GM12865 (cell line): ENCODE data around the gene CMTM7.

Experiments used
- DNase-seq: peaks from one replicate; pipeline ENCODE4 v3.0.0; 2010; ENCODE audit warnings: low read depth
- H3K4me3 ChIP-seq: 2 replicates; pipeline ENCODE4 v1.5.1; 2011; ENCODE audit warnings: mild to moderate bottlenecking, low read depth, low read length, control low read depth
- CTCF ChIP-seq: IDR thresholded peaks from 2 replicates; pipeline ENCODE4 v1.5.1; 2011; ENCODE audit warnings: low read length, control low read depth, low read depth, inconsistent platforms; ENCODE audit not compliant: insufficient read depth; ENCODE audit errors: missing control alignments

Gene CMTM7

GRCh38 chr3:32391643-32392535 is at the start of gene CMTM7:
Gene CMTM7 (plus strand): TSS chr3:32391853. CDS start chr3:32391907, 54 bp downstream.
- TF ChIP-seq CTCF = no peak
- peak within 1 kb of the TSS; percentile 38 for H3K4me3 ChIP-seq
- DNase-seq = peak; percentile 57

DNA sequence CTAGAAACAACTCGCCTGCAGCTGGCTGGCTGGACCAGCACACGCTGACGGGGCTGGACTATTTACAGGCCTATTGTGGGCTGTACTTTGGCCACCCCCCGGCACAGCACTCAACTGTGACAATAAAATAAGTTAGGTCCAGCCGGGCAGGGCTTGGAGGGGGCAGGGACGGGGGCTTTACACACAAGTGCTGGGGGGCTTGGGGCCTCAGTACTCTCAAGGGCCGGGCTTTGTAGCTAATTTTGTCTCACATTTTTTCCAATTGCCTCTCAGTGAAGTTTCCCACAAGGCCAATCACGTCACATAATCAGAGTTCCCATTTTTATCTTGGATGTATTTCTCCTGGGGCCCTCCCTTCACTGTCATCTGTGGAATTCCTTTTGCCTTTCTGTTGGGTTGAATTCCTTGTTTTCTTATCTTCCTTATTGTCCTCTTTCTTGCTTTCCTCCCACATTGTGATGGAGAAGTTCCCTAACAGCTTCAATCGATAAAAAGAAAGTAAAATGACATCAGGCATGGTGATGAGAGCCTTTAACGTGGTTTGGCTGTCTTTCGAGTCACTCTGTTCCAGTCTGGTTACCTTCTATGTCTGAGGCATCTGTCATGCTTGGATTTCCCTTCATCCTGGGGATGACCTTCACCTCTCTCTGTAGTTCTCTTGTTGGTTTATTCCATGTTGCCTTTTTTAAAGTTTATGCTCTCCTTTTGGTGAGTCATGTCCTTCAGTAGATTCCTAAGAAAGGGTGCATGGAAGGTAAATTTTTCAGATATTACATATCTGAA is 44.1 kb upstream of the CMTM7 start:
- no peak overlapping the region for H3K4me3 ChIP-seq
- DNase-seq = no peak
- TF ChIP-seq CTCF = no peak

DNA sequence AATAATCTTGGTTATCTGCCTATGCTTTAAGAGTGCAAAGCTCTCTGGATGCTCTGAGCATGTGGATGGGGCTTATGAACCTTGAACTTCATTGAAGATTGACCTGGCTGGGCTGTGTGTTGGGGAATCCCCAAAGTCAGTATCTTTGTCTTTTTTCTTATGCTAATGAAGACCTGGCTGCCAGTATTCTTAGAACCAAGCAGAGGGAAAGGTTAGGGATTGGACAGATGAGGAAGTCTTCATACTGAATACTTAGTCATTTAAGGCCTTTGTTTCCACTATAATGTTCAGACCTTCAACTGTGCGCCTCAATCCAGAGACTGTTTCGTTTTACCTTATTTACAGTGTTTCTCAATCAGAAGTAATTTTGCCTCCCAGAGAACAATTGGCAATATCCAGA is 42.5 kb upstream of the CMTM7 start:
- DNase-seq = no peak
- TF ChIP-seq CTCF = no peak
- H3K4me3 ChIP-seq = no peak overlapping the region

- H3K4me3 ChIP-seq = no peak overlapping the region
- TF ChIP-seq CTCF = no peak
- DNase-seq = no peak
Observed at GRCh38 chr3:32352563-32352962, 39.1 kb upstream of the CMTM7 start.

- no peak overlapping the region for H3K4me3 ChIP-seq
- no peak for TF ChIP-seq CTCF
- no peak for DNase-seq
Observed at GRCh38 chr3:32353351-32353750, 38.3 kb upstream of the CMTM7 start.

DNA sequence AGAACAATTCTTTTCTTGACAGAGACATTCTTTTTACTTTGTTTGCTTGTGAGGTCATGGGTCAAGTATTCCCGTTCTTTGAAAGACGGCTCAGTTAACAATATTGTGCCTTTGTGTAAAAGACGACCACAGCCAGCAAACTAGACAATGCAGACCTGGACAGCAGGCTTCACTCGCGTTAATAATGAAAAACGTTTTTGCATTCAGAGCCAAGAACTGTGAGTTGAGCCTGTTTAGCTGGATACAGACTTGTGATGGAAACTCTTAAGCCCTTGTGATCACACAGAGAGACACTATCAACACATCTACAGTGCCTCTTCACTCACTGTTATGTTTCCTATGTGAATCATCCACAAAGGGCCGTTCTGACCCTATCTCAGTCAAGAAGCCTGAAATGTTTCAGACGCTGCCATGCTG is 37.3 kb upstream of the CMTM7 start:
- no peak overlapping the region for H3K4me3 ChIP-seq
- DNase-seq = no peak
- TF ChIP-seq CTCF = no peak
